Measurements from ENCODE around the gene KLK10. TPM values are rescaled to one million over a fixed set of nuclear protein-coding genes. Genes with fewer than 3 reads are reported as not detected.
"Not testable (repeated sequence)": the region's sequence is repeated elsewhere in the genome, so short reads cannot be mapped to it uniquely, and the experiment has no call there.

KLK10 gene
- total RNA-seq, 1 donor from 2014 or later = 1.6 TPM

- Histone ChIP-seq H3K36me3 (no peaks in the 10 kb centered on the region), H3K9me3 (no peaks in the 10 kb centered on the region), H3K27ac (no peak overlapping the region), H3K4me3 (no peak overlapping the region), H3K4me1 (no peaks in the 10 kb centered on the region), H3K27me3 (no peaks in the 10 kb centered on the region)
- no peak for DNase-seq (ENCODE audit: low spot score in 2 of 2)
- TF ChIP-seq CTCF (IDR thresholded peaks at IDR 0.05) = no peak
- intact Hi-C loops (cut with DNase I) = no loop called here
Measured at GRCh38 chr19:50978772-50979390, 40.6 kb downstream of the KLK10 start.

- H3K4me3 ChIP-seq = no peak overlapping the region
- no peaks in the 10 kb centered on the region for H3K36me3 ChIP-seq
- no peaks in the 10 kb centered on the region for H3K27me3 ChIP-seq
- no peak for TF ChIP-seq CTCF (IDR thresholded peaks at IDR 0.05)
- no peak overlapping the region for H3K27ac ChIP-seq
- intact Hi-C loops (cut with DNase I) = no loop called here
- H3K9me3 ChIP-seq = no peaks in the 10 kb centered on the region
- no peak for DNase-seq (ENCODE audit: low spot score in 2 of 2)
- no peaks in the 10 kb centered on the region for H3K4me1 ChIP-seq
Measured at GRCh38 chr19:50977626-50978025, 41.9 kb downstream of the KLK10 start.

GRCh38 chr19:50975766-50976165, 43.7 kb downstream of the KLK10 start:
- Histone ChIP-seq H3K27ac (no peak overlapping the region), H3K4me3 (no peak overlapping the region), H3K4me1 (no peaks in the 10 kb centered on the region), H3K9me3 (no peaks in the 10 kb centered on the region), H3K27me3 (no peaks in the 10 kb centered on the region), H3K36me3 (no peaks in the 10 kb centered on the region)
- no peak for TF ChIP-seq CTCF (IDR thresholded peaks at IDR 0.05)
- intact Hi-C loops (cut with DNase I) = no loop called here
- DNase-seq (ENCODE audit: low spot score in 2 of 2) = no peak

GRCh38 chr19:50974702-50975556, 44.6 kb downstream of the KLK10 start:
- intact Hi-C loops (cut with DNase I) = no loop called here
- TF ChIP-seq CTCF (IDR thresholded peaks at IDR 0.05) = no peak
- H3K9me3 ChIP-seq = no peaks in the 10 kb centered on the region
- H3K4me1 ChIP-seq = no peaks in the 10 kb centered on the region
- H3K27ac ChIP-seq = no peak overlapping the region
- H3K36me3 ChIP-seq = no peaks in the 10 kb centered on the region
- no peak for DNase-seq (ENCODE audit: low spot score in 2 of 2)
- no peak overlapping the region for H3K4me3 ChIP-seq
- no peaks in the 10 kb centered on the region for H3K27me3 ChIP-seq

- TF ChIP-seq CTCF (IDR thresholded peaks at IDR 0.05) = no peak
- no peaks in the 10 kb centered on the region for H3K36me3 ChIP-seq
- no peaks in the 10 kb centered on the region for H3K4me1 ChIP-seq
- no peak overlapping the region for H3K27ac ChIP-seq
- H3K9me3 ChIP-seq = no peaks in the 10 kb centered on the region
- no peaks in the 10 kb centered on the region for H3K27me3 ChIP-seq
- DNase-seq (ENCODE audit: low spot score in 2 of 2) = no peak
- no peak overlapping the region for H3K4me3 ChIP-seq
- intact Hi-C loops (cut with DNase I) = no loop called here
Measured at GRCh38 chr19:50972795-50973376, 46.6 kb downstream of the KLK10 start.

- H3K27ac ChIP-seq; H3K36me3 ChIP-seq; intact Hi-C loops (cut with DNase I); DNase-seq (ENCODE audit: low spot score in 2 of 2); H3K4me1 ChIP-seq; H3K4me3 ChIP-seq; H3K27me3 ChIP-seq; H3K9me3 ChIP-seq: not testable (repeated sequence)
Measured at GRCh38 chr19:50969810-50970209, 49.7 kb downstream of the KLK10 start.
